CD14-positive monocyte (primary cell): Measurements from ENCODE around the gene ADK. TPM values are rescaled to one million over a fixed set of nuclear protein-coding genes. Genes with fewer than 3 reads are reported as not detected.

Experiments
- DNase-seq, 3 donors: peaks; one replicate each; pipeline ENCODE4 v3.0.0-alpha.2; 2011 to 2022
- H2AFZ ChIP-seq: 2 replicates; pipeline ENCODE4 v1.6.0; 2012; ENCODE audit warnings: mild to moderate bottlenecking, low read depth, low read length, inconsistent platforms; ENCODE audit not compliant: insufficient read depth, poor library complexity, severe bottlenecking
- H3K27ac ChIP-seq, 2 donors: 1 replicate in 1 of 2; 2 replicates in 1 of 2; pipeline ENCODE4 v1.5.1; 2012 to 2013; ENCODE audit warnings: low read length in 2 of 2, control low read depth in 1 of 2, inconsistent platforms in 1 of 2, low read depth in 1 of 2, mild to moderate bottlenecking in 1 of 2
- H3K27me3 ChIP-seq, 2 donors: one replicate each; pipeline versions ENCODE4 v1.6.0 to v1.6.1; 2011 to 2013; ENCODE audit warnings: low read length in 2 of 2; ENCODE audit not compliant: control insufficient read depth in 2 of 2, insufficient read depth in 2 of 2
- H3K36me3 ChIP-seq, 2 donors: replicated peaks in 1 of 2; 1 replicate in 1 of 2; 2 replicates in 1 of 2; pipeline versions ENCODE4 v1.5.1 to v1.6.1; 2012 to 2013; ENCODE audit warnings: low read length in 2 of 2, control low read depth in 1 of 2, inconsistent platforms in 1 of 2, mild to moderate bottlenecking in 1 of 2; ENCODE audit not compliant: insufficient read depth in 2 of 2, control insufficient read depth in 1 of 2
- H3K4me1 ChIP-seq, 2 donors: 1 replicate in 1 of 2; 2 replicates in 1 of 2; pipeline versions ENCODE4 v1.5.1 to v1.6.1; 2012 to 2013; ENCODE audit warnings: low read length in 2 of 2, control low read depth in 1 of 2, inconsistent platforms in 1 of 2, mild to moderate bottlenecking in 1 of 2, moderate library complexity in 1 of 2; ENCODE audit not compliant: insufficient read depth in 2 of 2, control insufficient read depth in 1 of 2
- H3K4me2 ChIP-seq: replicated peaks from 2 replicates; pipeline ENCODE3; 2012; ENCODE audit warnings: low read length, moderate library complexity, mild to moderate bottlenecking; ENCODE audit not compliant: poor library complexity, severe bottlenecking; ENCODE audit errors: extremely low read depth
- H3K4me3 ChIP-seq, 3 experiments: fragments of 200-600 bp in 1 of 3; sonication (generic) in 1 of 3; replicated peaks in 1 of 3; 1 replicate in 2 of 3; 2 replicates in 1 of 3; pipeline ENCODE4 v1.5.1; 2011 to 2013; ENCODE audit warnings: low read length in 3 of 3, mild to moderate bottlenecking in 3 of 3, control low read depth in 2 of 3, low read depth in 2 of 3, inconsistent platforms in 1 of 3, moderate library complexity in 1 of 3
- H3K79me2 ChIP-seq: 2 replicates; pipeline ENCODE4 v1.6.0; 2012; ENCODE audit warnings: mild to moderate bottlenecking, control low read depth, inconsistent platforms, low read length, moderate library complexity; ENCODE audit not compliant: insufficient read depth
- H3K9ac ChIP-seq: 2 replicates; pipeline ENCODE4 v1.6.0; 2017; ENCODE audit warnings: low read length, mild to moderate bottlenecking; ENCODE audit not compliant: insufficient read depth, poor library complexity, severe bottlenecking
- H3K9me3 ChIP-seq, 2 donors: replicated peaks in 1 of 2; 1 replicate in 1 of 2; 2 replicates in 1 of 2; pipeline versions ENCODE4 v1.5.1 to v1.6.1; 2012 to 2013; ENCODE audit warnings: low read length in 2 of 2, control low read depth in 1 of 2; ENCODE audit not compliant: control insufficient read depth in 1 of 2, insufficient read depth in 1 of 2
- H4K20me1 ChIP-seq: 2 replicates; pipeline ENCODE4 v1.6.0; 2012; ENCODE audit warnings: mild to moderate bottlenecking, low read length, control low read depth, moderate library complexity; ENCODE audit not compliant: insufficient read depth
- H3K27ac Mint-ChIP-seq, 7 donors: one replicate each; pipeline ENCODE4 v1.8.0; 2020; ENCODE audit warnings: mild to moderate bottlenecking in 7 of 7, mixed read lengths in 7 of 7, moderate library complexity in 6 of 7, inconsistent platforms in 2 of 7
- H3K27me3 Mint-ChIP-seq, 3 donors: one replicate each; pipeline ENCODE4 v1.8.0; 2021 to 2022; ENCODE audit warnings: low read depth in 3 of 3, mild to moderate bottlenecking in 3 of 3, mixed read lengths in 3 of 3, moderate library complexity in 3 of 3, inconsistent platforms in 1 of 3
- H3K36me3 Mint-ChIP-seq, 2 donors: one replicate each; pipeline ENCODE4 v1.8.0; 2020; ENCODE audit warnings: mixed read lengths in 2 of 2, inconsistent platforms in 1 of 2, mild to moderate bottlenecking in 1 of 2
- H3K4me1 Mint-ChIP-seq: one replicate; pipeline ENCODE4 v1.8.0; 2020; ENCODE audit warnings: mild to moderate bottlenecking, mixed read lengths
- H3K4me3 Mint-ChIP-seq, 2 donors: one replicate each; pipeline ENCODE4 v1.8.0; 2020; ENCODE audit warnings: mild to moderate bottlenecking in 2 of 2, mixed read lengths in 2 of 2, moderate library complexity in 1 of 2
- H3K9me3 Mint-ChIP-seq, 7 donors: one replicate each; pipeline ENCODE4 v1.8.0; 2020 to 2022; ENCODE audit warnings: mixed read lengths in 7 of 7, mild to moderate bottlenecking in 6 of 7, moderate library complexity in 6 of 7, inconsistent platforms in 2 of 7
- CTCF ChIP-seq: fragments of 200-600 bp; IDR thresholded peaks from one replicate; pipeline ENCODE4 v1.8.0; 2022; ENCODE audit warnings: antibody characterized with exemption, mild to moderate bottlenecking
- WGBS: methylation state at CpG from one replicate; pipeline ENCODE4 v1.1.5; 2013; ENCODE audit warnings: missing lambda C conversion rate; ENCODE audit not compliant: insufficient coverage; 5-methylcytosine and 5-hydroxymethylcytosine counted together
- intact Hi-C, 2 donors: fragments of 100-400 bp; cut with micrococcal nuclease; formaldehyde crosslinking; loops; one replicate each; pipeline versions ENCODE4 v1.15.0 to v1.15.1; 2023
- polyA plus RNA-seq, 3 donors: library from polyadenylated mRNA; depleted of rRNA in 1 of 3; unstranded in 2 of 3; stranded (reverse) in 1 of 3; fragments of 300-500 nt in 2 of 3; fragments of >200 nt in 1 of 3; fragmentation: Illumina TruSeq in 2 of 3; gene quantifications; 1 replicate in 2 of 3; 2 replicates in 1 of 3; pipeline ENCODE4 v1.2.3, GENCODE V29; 2012 to 2021

ADK gene
- polyA plus RNA-seq, 3 donors, result 6.4 to 38.2 (median 35.7) TPM

GRCh38 chr10:74433595-74433956 lies 282.6 kb downstream of the ADK start:
- Histone ChIP-seq H2AFZ (no peak overlapping the region), H3K4me1 (no peaks in the 10 kb centered on the region), H3K79me2 (no peaks in the 10 kb centered on the region), H4K20me1 (no peaks in the 10 kb centered on the region), H3K27me3 (no peaks in the 10 kb centered on the region), H3K4me2 (no peak overlapping the region), H3K9me3 (no peaks in the 10 kb centered on the region), H3K36me3 (no peaks in the 10 kb centered on the region), H3K9ac (no peak overlapping the region), H3K4me3 (no peak overlapping the region), H3K27ac (no peak overlapping the region)
- no peak overlapping the region for H3K27ac Mint-ChIP-seq
- peaks cover 11 to 13% of the 10 kb centered on the region in 2 donors for H3K36me3 Mint-ChIP-seq
- H3K4me3 Mint-ChIP-seq, result no peak overlapping the region
- H3K4me1 Mint-ChIP-seq, result no peaks in the 10 kb centered on the region
- H3K27me3 Mint-ChIP-seq, result peaks cover 0 to 1% (median 0%) of the 10 kb centered on the region in 3 donors
- DNase-seq, result no peak
- peaks cover 0 to 3% (median 0%) of the 10 kb centered on the region in 7 donors for H3K9me3 Mint-ChIP-seq
- intact Hi-C loops, result no loop called here
- WGBS, result no CpG with 5 or more reads among the region's 1 CpG
- TF ChIP-seq CTCF, result no peak

GRCh38 chr10:74433993-74434392 lies 283.0 kb downstream of the ADK start:
- DNase-seq, result no peak
- no peaks in the 10 kb centered on the region for H3K79me2 ChIP-seq
- peaks cover 2% of the 10 kb centered on the region for H3K4me1 Mint-ChIP-seq
- H3K9me3 ChIP-seq, result no peaks in the 10 kb centered on the region
- H3K4me3 ChIP-seq, result no peak overlapping the region
- peaks cover 0 to 1% (median 0%) of the 10 kb centered on the region in 3 donors for H3K27me3 Mint-ChIP-seq
- H3K36me3 Mint-ChIP-seq, result peaks cover 7 to 9% of the 10 kb centered on the region in 2 donors
- no peaks in the 10 kb centered on the region for H3K27me3 ChIP-seq
- no peak overlapping the region for H3K27ac Mint-ChIP-seq
- intact Hi-C loops, result no loop called here
- H3K4me3 Mint-ChIP-seq, result no peak overlapping the region
- no peak overlapping the region for H3K9ac ChIP-seq
- no peaks in the 10 kb centered on the region for H3K4me1 ChIP-seq
- no peak overlapping the region for H2AFZ ChIP-seq
- WGBS, result 100% methylated on average over 1 of the region's 1 CpG
- peaks cover 0 to 3% (median 0%) of the 10 kb centered on the region in 7 donors for H3K9me3 Mint-ChIP-seq
- H3K36me3 ChIP-seq, result no peaks in the 10 kb centered on the region
- no peak overlapping the region for H3K27ac ChIP-seq
- H3K4me2 ChIP-seq, result no peak overlapping the region
- TF ChIP-seq CTCF, result no peak
- H4K20me1 ChIP-seq, result no peaks in the 10 kb centered on the region
